Esophagus squamous epithelium (tissue), 4 donors: ENCODE results near the gene CYCS.
A peak's percentile ranks its signal among the peaks of the same experiment; 100 is the strongest.

ENCODE experiments used
- POLR2A ChIP-seq, 4 donors: fragments of 450-650 bp; IDR thresholded peaks; one replicate each; pipeline ENCODE4 v1.6.1; 2017; ENCODE audit warnings: antibody characterized with exemption in 4 of 4, mild to moderate bottlenecking in 4 of 4, moderate library complexity in 3 of 4
- TF ChIP-seq, protein P1 (sequence below), 6 experiments: fragments of 450-650 bp in 4 of 6; fragments of 200-600 bp in 2 of 6; sonication (generic) in 2 of 6; IDR thresholded peaks; one replicate each; pipeline ENCODE4 v1.5.1; 2016 to 2019; ENCODE audit warnings: antibody characterized with exemption in 6 of 6, mild to moderate bottlenecking in 4 of 6, moderate library complexity in 4 of 6

DNA sequence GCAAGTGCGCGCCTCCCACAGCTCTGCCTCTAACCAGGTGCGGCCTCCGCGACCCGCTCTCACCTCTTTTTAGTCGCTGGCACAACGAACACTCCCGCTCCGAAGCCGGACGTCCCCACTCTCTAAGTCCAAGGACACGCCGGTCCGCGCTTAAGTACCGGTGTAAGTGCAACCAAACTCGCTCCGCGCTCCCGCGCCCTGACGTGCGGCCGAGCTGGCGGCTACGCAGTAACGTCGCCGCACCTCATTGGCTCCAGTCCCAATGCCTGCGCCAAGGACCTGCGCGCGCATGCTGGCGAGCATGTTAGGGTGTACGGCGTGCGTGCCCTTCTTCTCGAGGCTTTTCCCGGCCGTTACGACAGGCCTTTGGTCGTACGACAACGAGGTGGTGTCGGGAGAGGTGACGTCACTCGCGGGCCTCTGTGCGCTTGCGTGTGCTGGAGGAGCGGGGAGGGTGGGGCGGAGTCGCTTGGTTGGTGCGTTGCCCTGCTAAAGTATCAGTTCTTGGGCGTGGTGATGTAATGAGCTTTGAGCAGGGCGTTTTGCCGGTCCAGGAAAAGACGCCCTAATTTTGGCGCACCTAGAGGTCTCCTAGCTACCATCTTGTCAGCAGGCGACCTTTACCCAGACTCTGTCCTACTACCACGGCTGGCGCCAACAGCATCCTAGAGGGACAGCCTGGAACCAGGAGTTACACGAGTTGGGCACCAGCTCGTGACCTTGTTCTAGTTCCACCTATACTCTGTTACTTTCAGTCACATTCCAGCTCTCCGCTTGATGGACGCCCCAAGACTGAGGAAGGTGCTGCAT, at the start of gene CYCS:
- TF ChIP-seq, protein P1, sequence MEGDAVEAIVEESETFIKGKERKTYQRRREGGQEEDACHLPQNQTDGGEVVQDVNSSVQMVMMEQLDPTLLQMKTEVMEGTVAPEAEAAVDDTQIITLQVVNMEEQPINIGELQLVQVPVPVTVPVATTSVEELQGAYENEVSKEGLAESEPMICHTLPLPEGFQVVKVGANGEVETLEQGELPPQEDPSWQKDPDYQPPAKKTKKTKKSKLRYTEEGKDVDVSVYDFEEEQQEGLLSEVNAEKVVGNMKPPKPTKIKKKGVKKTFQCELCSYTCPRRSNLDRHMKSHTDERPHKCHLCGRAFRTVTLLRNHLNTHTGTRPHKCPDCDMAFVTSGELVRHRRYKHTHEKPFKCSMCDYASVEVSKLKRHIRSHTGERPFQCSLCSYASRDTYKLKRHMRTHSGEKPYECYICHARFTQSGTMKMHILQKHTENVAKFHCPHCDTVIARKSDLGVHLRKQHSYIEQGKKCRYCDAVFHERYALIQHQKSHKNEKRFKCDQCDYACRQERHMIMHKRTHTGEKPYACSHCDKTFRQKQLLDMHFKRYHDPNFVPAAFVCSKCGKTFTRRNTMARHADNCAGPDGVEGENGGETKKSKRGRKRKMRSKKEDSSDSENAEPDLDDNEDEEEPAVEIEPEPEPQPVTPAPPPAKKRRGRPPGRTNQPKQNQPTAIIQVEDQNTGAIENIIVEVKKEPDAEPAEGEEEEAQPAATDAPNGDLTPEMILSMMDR (IDR thresholded peaks at IDR 0.05), result peak in 1 of 6 experiments; percentile 34
- peak in 3 of 4 donors; percentile 96 to 99 (median 99) for TF ChIP-seq POLR2A (IDR thresholded peaks at IDR 0.05)
